ENCODE data around the gene TCL1A.
"Not testable (repeated sequence)": the region's sequence is repeated elsewhere in the genome, so short reads cannot be mapped to it uniquely, and the experiment has no call there.

The TCL1A gene

DNA sequence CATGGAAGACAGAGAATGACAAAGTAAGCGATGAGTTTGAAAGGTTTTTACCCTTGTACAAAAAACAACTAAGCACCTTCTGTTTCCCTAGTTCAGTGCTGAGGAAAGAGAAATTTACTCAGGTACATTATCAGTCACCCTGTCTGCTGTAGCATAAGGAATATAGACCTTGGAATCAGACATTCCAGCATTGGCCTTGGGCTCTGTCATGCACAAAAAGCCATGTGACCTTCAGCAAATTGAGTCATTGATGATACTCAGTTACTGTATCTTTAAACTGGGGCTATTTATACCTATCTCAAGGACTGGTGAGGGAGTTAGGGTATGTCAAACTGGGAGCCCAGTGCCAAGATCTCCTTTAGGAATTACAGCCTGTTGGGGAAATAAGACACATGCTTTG, 19.3 kb upstream of the TCL1A start:
- H3K27ac ChIP-seq (ENCODE audit: low read depth, low read length) = no peak overlapping the region
- H3K9me3 ChIP-seq (ENCODE audit: control insufficient read depth, insufficient read depth, low read length) = no peaks in the 10 kb centered on the region
- H3K9ac ChIP-seq (ENCODE audit: low read depth, low read length) = no peak overlapping the region
- no peak overlapping the region for H3K4me3 ChIP-seq (ENCODE audit: low read depth, low read length)
- peaks cover 9% of the 10 kb centered on the region for H3K4me1 ChIP-seq (ENCODE audit: control insufficient read depth, insufficient read depth, low read length)
- H3K36me3 ChIP-seq (ENCODE audit: control insufficient read depth, insufficient read depth, low read length) = no peaks in the 10 kb centered on the region
- H3K27me3 ChIP-seq (ENCODE audit: control insufficient read depth, insufficient read depth, low read length) = no peaks in the 10 kb centered on the region

DNA sequence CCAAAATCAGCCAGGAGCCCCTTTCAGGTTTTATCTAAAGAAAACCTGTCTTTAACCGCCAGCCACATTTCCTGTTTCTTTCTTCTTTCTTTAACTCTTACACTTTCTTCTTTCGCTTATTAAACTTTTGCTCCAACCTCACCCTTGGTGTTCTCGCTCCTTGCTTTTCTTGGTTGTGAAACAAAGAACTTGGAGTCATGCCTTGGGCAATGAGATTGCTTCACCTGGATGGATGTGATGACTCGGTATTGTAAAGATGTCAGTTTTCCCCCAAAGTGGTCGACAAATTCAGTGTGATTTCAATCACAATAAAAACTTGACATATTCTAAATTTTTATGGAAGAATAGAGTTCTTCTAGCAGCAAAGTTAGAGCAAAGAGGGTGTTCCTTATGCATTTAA, 16.2 kb upstream of the TCL1A start:
- Histone ChIP-seq H3K27ac (ENCODE audit: low read depth, low read length) (no peak overlapping the region), H3K9me3 (ENCODE audit: control insufficient read depth, insufficient read depth, low read length) (no peaks in the 10 kb centered on the region), H3K4me3 (ENCODE audit: low read depth, low read length) (no peak overlapping the region), H3K27me3 (ENCODE audit: control insufficient read depth, insufficient read depth, low read length) (no peaks in the 10 kb centered on the region), H3K36me3 (ENCODE audit: control insufficient read depth, insufficient read depth, low read length) (no peaks in the 10 kb centered on the region), H3K4me1 (ENCODE audit: control insufficient read depth, insufficient read depth, low read length) (peaks cover 9% of the 10 kb centered on the region), H3K9ac (ENCODE audit: low read depth, low read length) (no peak overlapping the region)

DNA sequence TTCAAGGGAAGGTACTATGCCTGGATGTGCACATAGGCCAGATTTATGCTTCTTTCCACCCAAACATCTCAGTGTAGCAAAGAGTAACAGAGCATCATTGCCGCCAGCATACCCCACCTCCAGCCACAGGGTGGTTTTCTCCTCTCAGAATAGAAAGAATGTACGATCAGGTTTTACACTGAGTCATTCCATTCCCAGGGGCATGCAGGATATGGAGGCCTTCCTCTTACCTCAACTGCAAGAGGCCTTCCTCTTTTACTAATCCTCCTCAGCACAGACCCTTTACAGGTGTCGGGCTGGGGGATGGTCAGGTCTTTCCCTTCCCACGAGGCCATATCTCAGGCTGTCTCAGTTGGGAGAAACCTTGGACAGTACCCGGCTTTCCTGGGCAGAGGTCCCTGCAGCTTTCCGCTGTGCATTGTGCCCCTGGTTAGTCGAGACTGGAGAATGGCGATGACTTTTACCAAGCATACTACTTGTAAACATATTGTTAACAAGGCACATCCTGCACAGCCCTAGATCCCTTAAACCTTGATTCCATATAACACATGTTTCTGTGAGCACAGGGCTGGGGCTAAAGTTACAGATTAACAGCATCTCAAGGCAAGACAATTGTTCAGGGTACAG, 15.6 kb upstream of the TCL1A start:
- not testable (repeated sequence) for H3K4me3 ChIP-seq (ENCODE audit: low read depth, low read length); H3K4me1 ChIP-seq (ENCODE audit: control insufficient read depth, insufficient read depth, low read length); H3K27ac ChIP-seq (ENCODE audit: low read depth, low read length); H3K36me3 ChIP-seq (ENCODE audit: control insufficient read depth, insufficient read depth, low read length); H3K9ac ChIP-seq (ENCODE audit: low read depth, low read length); H3K9me3 ChIP-seq (ENCODE audit: control insufficient read depth, insufficient read depth, low read length); H3K27me3 ChIP-seq (ENCODE audit: control insufficient read depth, insufficient read depth, low read length)

- no peaks in the 10 kb centered on the region for H3K27me3 ChIP-seq (ENCODE audit: control insufficient read depth, insufficient read depth, low read length)
- H3K27ac ChIP-seq (ENCODE audit: low read depth, low read length) = no peak overlapping the region
- no peak overlapping the region for H3K9ac ChIP-seq (ENCODE audit: low read depth, low read length)
- H3K4me1 ChIP-seq (ENCODE audit: control insufficient read depth, insufficient read depth, low read length) = peaks cover 9% of the 10 kb centered on the region
- H3K9me3 ChIP-seq (ENCODE audit: control insufficient read depth, insufficient read depth, low read length) = no peaks in the 10 kb centered on the region
- H3K36me3 ChIP-seq (ENCODE audit: control insufficient read depth, insufficient read depth, low read length) = no peaks in the 10 kb centered on the region
- no peak overlapping the region for H3K4me3 ChIP-seq (ENCODE audit: low read depth, low read length)
Measured at GRCh38 chr14:95727056-95727700, 13.3 kb upstream of the TCL1A start.

GRCh38 chr14:95725685-95726336, 11.9 kb upstream of the TCL1A start:
- H3K27ac ChIP-seq (ENCODE audit: low read depth, low read length) = no peak overlapping the region
- no peaks in the 10 kb centered on the region for H3K36me3 ChIP-seq (ENCODE audit: control insufficient read depth, insufficient read depth, low read length)

DNA sequence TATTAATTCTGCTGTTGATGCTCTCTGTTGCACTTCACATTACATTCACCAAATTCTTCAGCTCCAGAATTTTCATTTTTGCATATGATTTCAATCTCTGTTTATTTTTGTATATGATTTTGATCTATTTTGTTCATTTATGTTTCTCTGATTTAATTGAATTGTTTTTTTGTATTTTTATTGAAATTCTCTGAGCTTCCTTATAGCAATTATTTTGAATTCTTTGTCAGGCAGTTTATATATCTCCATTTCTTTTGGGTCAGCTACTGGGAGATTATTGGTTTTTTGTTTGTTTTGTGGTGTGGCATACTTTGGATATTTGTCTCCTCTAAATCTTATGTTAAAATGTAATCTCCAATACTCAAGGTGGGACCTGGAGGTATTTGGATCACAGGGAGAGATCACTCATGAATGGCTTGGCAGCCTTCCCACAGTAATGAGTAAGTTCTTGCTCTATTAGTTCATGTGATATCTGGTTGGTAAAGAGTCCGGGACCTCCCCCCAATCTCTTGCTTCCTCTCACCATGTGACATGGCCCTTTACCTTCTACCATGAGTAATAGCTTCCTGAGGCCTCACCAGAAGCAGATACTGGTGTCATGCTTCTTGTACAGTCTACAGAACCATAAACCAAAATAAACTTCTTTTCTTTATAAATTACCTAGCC, 8.7 kb upstream of the TCL1A start:
- H3K36me3 ChIP-seq (ENCODE audit: control insufficient read depth, insufficient read depth, low read length) = no peaks in the 10 kb centered on the region

More at GRCh38 chr14:95725685-95726336, 11.9 kb upstream of the TCL1A start:
- no peaks in the 10 kb centered on the region; the same call in 1 of the 2 replicates for H3K4me1 ChIP-seq (ENCODE audit: control insufficient read depth, insufficient read depth, low read length)
- H3K4me3 ChIP-seq (ENCODE audit: low read depth, low read length) = no peak overlapping the region
- no peaks in the 10 kb centered on the region for H3K9me3 ChIP-seq (ENCODE audit: control insufficient read depth, insufficient read depth, low read length)
- no peaks in the 10 kb centered on the region for H3K27me3 ChIP-seq (ENCODE audit: control insufficient read depth, insufficient read depth, low read length)
- no peak overlapping the region for H3K9ac ChIP-seq (ENCODE audit: low read depth, low read length)

GRCh38 chr14:95712398-95712797, 1.5 kb downstream of the TCL1A start:
- H3K9ac ChIP-seq (ENCODE audit: low read depth, low read length) = no peak overlapping the region
- H3K27me3 ChIP-seq (ENCODE audit: control insufficient read depth, insufficient read depth, low read length) = peaks cover 9% of the 10 kb centered on the region
- H3K36me3 ChIP-seq (ENCODE audit: control insufficient read depth, insufficient read depth, low read length) = no peaks in the 10 kb centered on the region
- H3K9me3 ChIP-seq (ENCODE audit: control insufficient read depth, insufficient read depth, low read length) = no peaks in the 10 kb centered on the region
- no peak overlapping the region for H3K4me3 ChIP-seq (ENCODE audit: low read depth, low read length)
- no peak overlapping the region for H3K27ac ChIP-seq (ENCODE audit: low read depth, low read length)
- H3K4me1 ChIP-seq (ENCODE audit: control insufficient read depth, insufficient read depth, low read length) = peaks cover 6% of the 10 kb centered on the region

More for the DNA sequence above, 8.7 kb upstream of the TCL1A start:
- no peaks in the 10 kb centered on the region for H3K9me3 ChIP-seq (ENCODE audit: control insufficient read depth, insufficient read depth, low read length)
- H3K9ac ChIP-seq (ENCODE audit: low read depth, low read length) = no peak overlapping the region
- no peaks in the 10 kb centered on the region for H3K27me3 ChIP-seq (ENCODE audit: control insufficient read depth, insufficient read depth, low read length)
- H3K4me1 ChIP-seq (ENCODE audit: control insufficient read depth, insufficient read depth, low read length) = no peaks in the 10 kb centered on the region; the same call in 1 of the 2 replicates
- no peak overlapping the region for H3K27ac ChIP-seq (ENCODE audit: low read depth, low read length)
- H3K4me3 ChIP-seq (ENCODE audit: low read depth, low read length) = no peak overlapping the region

DNA sequence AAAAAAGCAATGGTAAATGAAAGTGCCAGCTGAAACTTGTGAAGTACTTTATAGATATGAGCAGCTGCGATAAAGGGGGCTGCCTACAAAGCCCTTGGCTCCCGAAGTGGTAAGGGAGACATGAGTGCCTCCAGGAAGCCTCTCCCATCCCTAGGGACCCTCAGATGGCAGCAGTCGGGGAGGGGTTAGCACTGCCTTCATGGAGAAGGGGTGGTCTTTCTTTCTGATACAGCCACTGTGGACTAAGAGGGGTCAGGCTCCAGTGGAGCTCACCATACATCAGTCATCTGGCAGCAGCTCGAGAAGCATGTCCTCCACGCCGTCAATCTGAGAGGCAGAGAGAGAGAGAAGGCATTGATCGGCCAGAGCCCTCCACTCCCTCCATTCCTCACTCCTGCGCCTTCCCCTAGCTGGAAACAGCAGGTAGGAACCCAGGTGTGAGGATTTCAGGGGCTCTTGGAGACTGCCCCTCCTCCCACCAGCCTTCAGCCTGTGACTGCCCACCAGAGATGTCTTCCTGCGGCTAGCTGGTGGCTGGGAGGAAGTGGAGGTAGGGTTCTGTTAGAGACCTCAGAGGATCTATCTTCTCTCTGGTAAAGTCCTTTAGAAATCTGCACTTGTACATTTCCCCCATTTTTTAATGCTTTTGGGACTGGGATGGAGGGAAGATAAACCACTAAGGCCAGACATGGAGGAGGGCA, 2.3 kb downstream of the TCL1A start:
- H3K9ac ChIP-seq (ENCODE audit: low read depth, low read length) = no peak overlapping the region
- no peaks in the 10 kb centered on the region for H3K9me3 ChIP-seq (ENCODE audit: control insufficient read depth, insufficient read depth, low read length)
- peaks cover 9% of the 10 kb centered on the region for H3K27me3 ChIP-seq (ENCODE audit: control insufficient read depth, insufficient read depth, low read length)
- H3K4me1 ChIP-seq (ENCODE audit: control insufficient read depth, insufficient read depth, low read length) = peaks cover 6% of the 10 kb centered on the region
- H3K36me3 ChIP-seq (ENCODE audit: control insufficient read depth, insufficient read depth, low read length) = no peaks in the 10 kb centered on the region
- no peak overlapping the region for H3K27ac ChIP-seq (ENCODE audit: low read depth, low read length)
- H3K4me3 ChIP-seq (ENCODE audit: low read depth, low read length) = no peak overlapping the region

- Histone ChIP-seq H3K4me3 (ENCODE audit: low read depth, low read length) (no peak overlapping the region), H3K9ac (ENCODE audit: low read depth, low read length) (no peak overlapping the region), H3K27me3 (ENCODE audit: control insufficient read depth, insufficient read depth, low read length) (peaks cover 13% of the 10 kb centered on the region), H3K9me3 (ENCODE audit: control insufficient read depth, insufficient read depth, low read length) (no peaks in the 10 kb centered on the region), H3K27ac (ENCODE audit: low read depth, low read length) (no peak overlapping the region), H3K36me3 (ENCODE audit: control insufficient read depth, insufficient read depth, low read length) (no peaks in the 10 kb centered on the region), H3K4me1 (ENCODE audit: control insufficient read depth, insufficient read depth, low read length) (peaks cover 6% of the 10 kb centered on the region)
Measured at GRCh38 chr14:95710106-95710505, 3.8 kb downstream of the TCL1A start.

- peaks cover 40% of the 10 kb centered on the region for H3K27me3 ChIP-seq (ENCODE audit: control insufficient read depth, insufficient read depth, low read length)
- peaks cover 14% of the 10 kb centered on the region for H3K4me1 ChIP-seq (ENCODE audit: control insufficient read depth, insufficient read depth, low read length)
- no peaks in the 10 kb centered on the region for H3K9me3 ChIP-seq (ENCODE audit: control insufficient read depth, insufficient read depth, low read length)
- no peaks in the 10 kb centered on the region for H3K36me3 ChIP-seq (ENCODE audit: control insufficient read depth, insufficient read depth, low read length)
- H3K9ac ChIP-seq (ENCODE audit: low read depth, low read length) = no peak overlapping the region
- no peak overlapping the region for H3K4me3 ChIP-seq (ENCODE audit: low read depth, low read length)
- no peak overlapping the region for H3K27ac ChIP-seq (ENCODE audit: low read depth, low read length)
Measured at GRCh38 chr14:95707327-95707726, 6.6 kb downstream of the TCL1A start.
